Uterus (tissue), 2 donors: ENCODE data around the gene KRTAP10-5.
"Not testable (repeated sequence)": the region's sequence is repeated elsewhere in the genome, so short reads cannot be mapped to it uniquely, and the experiment has no call there.

ENCODE experiments used
- POLR2A ChIP-seq, 2 donors: fragments of 450-650 bp; IDR thresholded peaks; one replicate each; pipeline ENCODE4 v1.6.1; 2016; ENCODE audit warnings: antibody characterized with exemption in 2 of 2, mild to moderate bottlenecking in 1 of 2, moderate library complexity in 1 of 2
- TF ChIP-seq, protein P1 (sequence below), 4 experiments: fragments of 200-600 bp in 2 of 4; fragments of 450-650 bp in 2 of 4; sonication (generic) in 2 of 4; IDR thresholded peaks; one replicate each; pipeline ENCODE4 v1.5.1; 2016 to 2019; ENCODE audit warnings: antibody characterized with exemption in 4 of 4, mild to moderate bottlenecking in 2 of 4, moderate library complexity in 1 of 4

DNA sequence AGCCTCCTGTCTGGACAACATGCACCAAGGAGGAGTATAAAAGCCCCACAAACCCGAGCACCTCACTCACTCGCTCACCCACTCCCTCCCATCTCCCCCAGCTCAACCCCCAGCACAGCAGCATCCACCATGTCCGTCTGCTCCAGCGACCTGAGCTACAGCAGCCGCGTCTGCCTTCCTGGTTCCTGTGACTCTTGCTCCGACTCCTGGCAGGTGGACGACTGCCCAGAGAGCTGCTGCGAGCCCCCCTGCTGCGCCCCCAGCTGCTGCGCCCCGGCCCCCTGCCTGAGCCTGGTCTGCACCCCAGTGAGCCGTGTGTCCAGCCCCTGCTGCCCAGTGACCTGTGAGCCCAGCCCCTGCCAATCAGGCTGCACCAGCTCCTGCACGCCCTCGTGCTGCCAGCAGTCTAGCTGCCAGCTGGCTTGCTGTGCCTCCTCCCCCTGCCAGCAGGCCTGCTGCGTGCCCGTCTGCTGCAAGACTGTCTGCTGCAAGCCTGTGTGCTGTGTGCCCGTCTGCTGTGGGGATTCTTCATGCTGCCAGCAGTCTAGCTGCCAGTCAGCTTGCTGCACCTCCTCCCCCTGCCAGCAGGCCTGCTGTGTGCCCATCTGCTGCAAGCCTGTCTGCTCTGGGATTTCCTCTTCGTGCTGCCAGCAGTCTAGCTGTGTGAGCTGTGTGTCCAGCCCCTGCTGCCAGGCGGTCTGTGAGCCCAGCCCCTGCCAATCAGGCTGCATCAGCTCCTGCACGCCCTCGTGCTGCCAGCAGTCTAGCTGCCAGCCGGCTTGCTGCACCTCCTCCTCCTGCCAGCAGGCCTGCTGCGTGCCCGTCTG is 6.6 kb downstream of the KRTAP10-5 start, which contains the start of gene KRTAP10-4:
- TF ChIP-seq POLR2A (IDR thresholded peaks at IDR 0.05): not testable (repeated sequence)
- TF ChIP-seq, protein P1, sequence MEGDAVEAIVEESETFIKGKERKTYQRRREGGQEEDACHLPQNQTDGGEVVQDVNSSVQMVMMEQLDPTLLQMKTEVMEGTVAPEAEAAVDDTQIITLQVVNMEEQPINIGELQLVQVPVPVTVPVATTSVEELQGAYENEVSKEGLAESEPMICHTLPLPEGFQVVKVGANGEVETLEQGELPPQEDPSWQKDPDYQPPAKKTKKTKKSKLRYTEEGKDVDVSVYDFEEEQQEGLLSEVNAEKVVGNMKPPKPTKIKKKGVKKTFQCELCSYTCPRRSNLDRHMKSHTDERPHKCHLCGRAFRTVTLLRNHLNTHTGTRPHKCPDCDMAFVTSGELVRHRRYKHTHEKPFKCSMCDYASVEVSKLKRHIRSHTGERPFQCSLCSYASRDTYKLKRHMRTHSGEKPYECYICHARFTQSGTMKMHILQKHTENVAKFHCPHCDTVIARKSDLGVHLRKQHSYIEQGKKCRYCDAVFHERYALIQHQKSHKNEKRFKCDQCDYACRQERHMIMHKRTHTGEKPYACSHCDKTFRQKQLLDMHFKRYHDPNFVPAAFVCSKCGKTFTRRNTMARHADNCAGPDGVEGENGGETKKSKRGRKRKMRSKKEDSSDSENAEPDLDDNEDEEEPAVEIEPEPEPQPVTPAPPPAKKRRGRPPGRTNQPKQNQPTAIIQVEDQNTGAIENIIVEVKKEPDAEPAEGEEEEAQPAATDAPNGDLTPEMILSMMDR (IDR thresholded peaks at IDR 0.05): not testable (repeated sequence)
